ENCODE results near the gene OSER1.

The OSER1 gene

GRCh38 chr20:44204832-44205215 is 5.7 kb downstream of the OSER1 start:
- DNase-seq, result no peak
- Histone ChIP-seq H3K27ac (ENCODE audit: insufficient read depth, low read length, poor library complexity, severe bottlenecking) (no peak overlapping the region), H3K4me3 (ENCODE audit: insufficient read depth, low read depth, low read length, poor library complexity, severe bottlenecking) (no peak overlapping the region), H3K4me1 (ENCODE audit: control insufficient read depth, insufficient read depth, low read length, poor library complexity, severe bottlenecking) (peaks cover 10% of the 10 kb centered on the region), H3K9me3 (ENCODE audit: control insufficient read depth, low read length) (no peaks in the 10 kb centered on the region), H3K36me3 (ENCODE audit: control insufficient read depth, insufficient read depth, low read length) (peaks cover 43% of the 10 kb centered on the region), H3K27me3 (replicated peaks; ENCODE audit: control insufficient read depth, insufficient read depth, low read length, poor library complexity, severe bottlenecking) (no peaks in the 10 kb centered on the region)

GRCh38 chr20:44204156-44204831 is 6.3 kb downstream of the OSER1 start:
- H3K9me3 ChIP-seq (ENCODE audit: control insufficient read depth, low read length), result no peaks in the 10 kb centered on the region
- no peak overlapping the region for H3K27ac ChIP-seq (ENCODE audit: insufficient read depth, low read length, poor library complexity, severe bottlenecking)
- H3K4me3 ChIP-seq (ENCODE audit: insufficient read depth, low read depth, low read length, poor library complexity, severe bottlenecking), result no peak overlapping the region
- DNase-seq, result no peak
- no peaks in the 10 kb centered on the region for H3K27me3 ChIP-seq (replicated peaks; ENCODE audit: control insufficient read depth, insufficient read depth, low read length, poor library complexity, severe bottlenecking)
- peaks cover 6% of the 10 kb centered on the region for H3K4me1 ChIP-seq (ENCODE audit: control insufficient read depth, insufficient read depth, low read length, poor library complexity, severe bottlenecking)
- peaks cover 49% of the 10 kb centered on the region for H3K36me3 ChIP-seq (ENCODE audit: control insufficient read depth, insufficient read depth, low read length)

GRCh38 chr20:44203161-44203560 is 7.4 kb downstream of the OSER1 start:
- Histone ChIP-seq H3K27me3 (replicated peaks; ENCODE audit: control insufficient read depth, insufficient read depth, low read length, poor library complexity, severe bottlenecking) (no peaks in the 10 kb centered on the region), H3K4me1 (ENCODE audit: control insufficient read depth, insufficient read depth, low read length, poor library complexity, severe bottlenecking) (no peaks in the 10 kb centered on the region), H3K27ac (ENCODE audit: insufficient read depth, low read length, poor library complexity, severe bottlenecking) (no peak overlapping the region), H3K4me3 (ENCODE audit: insufficient read depth, low read depth, low read length, poor library complexity, severe bottlenecking) (no peak overlapping the region), H3K36me3 (ENCODE audit: control insufficient read depth, insufficient read depth, low read length) (peaks cover 55% of the 10 kb centered on the region), H3K9me3 (ENCODE audit: control insufficient read depth, low read length) (no peaks in the 10 kb centered on the region)
- no peak for DNase-seq

GRCh38 chr20:44200983-44201382 is 9.6 kb downstream of the OSER1 start:
- no peaks in the 10 kb centered on the region for H3K4me1 ChIP-seq (ENCODE audit: control insufficient read depth, insufficient read depth, low read length, poor library complexity, severe bottlenecking)
- H3K4me3 ChIP-seq (ENCODE audit: insufficient read depth, low read depth, low read length, poor library complexity, severe bottlenecking), result no peak overlapping the region
- peaks cover 65% of the 10 kb centered on the region for H3K36me3 ChIP-seq (ENCODE audit: control insufficient read depth, insufficient read depth, low read length)
- no peak overlapping the region for H3K27ac ChIP-seq (ENCODE audit: insufficient read depth, low read length, poor library complexity, severe bottlenecking)
- H3K9me3 ChIP-seq (ENCODE audit: control insufficient read depth, low read length), result no peaks in the 10 kb centered on the region
- no peaks in the 10 kb centered on the region for H3K27me3 ChIP-seq (replicated peaks; ENCODE audit: control insufficient read depth, insufficient read depth, low read length, poor library complexity, severe bottlenecking)
- DNase-seq, result no peak

GRCh38 chr20:44200371-44200770 is 10.2 kb downstream of the OSER1 start:
- no peak overlapping the region for H3K27ac ChIP-seq (ENCODE audit: insufficient read depth, low read length, poor library complexity, severe bottlenecking)
- no peaks in the 10 kb centered on the region for H3K9me3 ChIP-seq (ENCODE audit: control insufficient read depth, low read length)
- no peak for DNase-seq
- H3K36me3 ChIP-seq (ENCODE audit: control insufficient read depth, insufficient read depth, low read length), result peaks cover 59% of the 10 kb centered on the region
- H3K4me3 ChIP-seq (ENCODE audit: insufficient read depth, low read depth, low read length, poor library complexity, severe bottlenecking), result no peak overlapping the region
- no peaks in the 10 kb centered on the region for H3K27me3 ChIP-seq (replicated peaks; ENCODE audit: control insufficient read depth, insufficient read depth, low read length, poor library complexity, severe bottlenecking)
- no peaks in the 10 kb centered on the region for H3K4me1 ChIP-seq (ENCODE audit: control insufficient read depth, insufficient read depth, low read length, poor library complexity, severe bottlenecking)

- no peak for DNase-seq
- Histone ChIP-seq H3K4me3 (ENCODE audit: insufficient read depth, low read depth, low read length, poor library complexity, severe bottlenecking) (no peak overlapping the region), H3K27ac (ENCODE audit: insufficient read depth, low read length, poor library complexity, severe bottlenecking) (no peak overlapping the region), H3K4me1 (ENCODE audit: control insufficient read depth, insufficient read depth, low read length, poor library complexity, severe bottlenecking) (no peaks in the 10 kb centered on the region), H3K27me3 (replicated peaks; ENCODE audit: control insufficient read depth, insufficient read depth, low read length, poor library complexity, severe bottlenecking) (no peaks in the 10 kb centered on the region), H3K9me3 (ENCODE audit: control insufficient read depth, low read length) (no peaks in the 10 kb centered on the region), H3K36me3 (ENCODE audit: control insufficient read depth, insufficient read depth, low read length) (peaks cover 54% of the 10 kb centered on the region)
Measured at GRCh38 chr20:44199877-44200276, 10.7 kb downstream of the OSER1 start.

GRCh38 chr20:44198872-44199271 is 11.7 kb downstream of the OSER1 start:
- Histone ChIP-seq H3K27me3 (replicated peaks; ENCODE audit: control insufficient read depth, insufficient read depth, low read length, poor library complexity, severe bottlenecking) (no peaks in the 10 kb centered on the region), H3K4me3 (ENCODE audit: insufficient read depth, low read depth, low read length, poor library complexity, severe bottlenecking) (no peak overlapping the region), H3K4me1 (ENCODE audit: control insufficient read depth, insufficient read depth, low read length, poor library complexity, severe bottlenecking) (no peaks in the 10 kb centered on the region), H3K27ac (ENCODE audit: insufficient read depth, low read length, poor library complexity, severe bottlenecking) (no peak overlapping the region), H3K9me3 (ENCODE audit: control insufficient read depth, low read length) (no peaks in the 10 kb centered on the region), H3K36me3 (ENCODE audit: control insufficient read depth, insufficient read depth, low read length) (peaks cover 46% of the 10 kb centered on the region)
- no peak for DNase-seq

GRCh38 chr20:44196271-44196670 is 14.3 kb downstream of the OSER1 start:
- Histone ChIP-seq H3K4me1 (ENCODE audit: control insufficient read depth, insufficient read depth, low read length, poor library complexity, severe bottlenecking) (no peaks in the 10 kb centered on the region), H3K4me3 (ENCODE audit: insufficient read depth, low read depth, low read length, poor library complexity, severe bottlenecking) (no peak overlapping the region), H3K27ac (ENCODE audit: insufficient read depth, low read length, poor library complexity, severe bottlenecking) (no peak overlapping the region), H3K36me3 (ENCODE audit: control insufficient read depth, insufficient read depth, low read length) (peaks cover 41% of the 10 kb centered on the region), H3K27me3 (replicated peaks; ENCODE audit: control insufficient read depth, insufficient read depth, low read length, poor library complexity, severe bottlenecking) (no peaks in the 10 kb centered on the region), H3K9me3 (ENCODE audit: control insufficient read depth, low read length) (no peaks in the 10 kb centered on the region)
- no peak for DNase-seq

GRCh38 chr20:44195605-44196004 is 15.0 kb downstream of the OSER1 start:
- H3K4me1 ChIP-seq (ENCODE audit: control insufficient read depth, insufficient read depth, low read length, poor library complexity, severe bottlenecking), result no peaks in the 10 kb centered on the region
- no peaks in the 10 kb centered on the region for H3K9me3 ChIP-seq (ENCODE audit: control insufficient read depth, low read length)
- no peak for DNase-seq
- no peak overlapping the region for H3K4me3 ChIP-seq (ENCODE audit: insufficient read depth, low read depth, low read length, poor library complexity, severe bottlenecking)
- H3K27ac ChIP-seq (ENCODE audit: insufficient read depth, low read length, poor library complexity, severe bottlenecking), result no peak overlapping the region
- H3K27me3 ChIP-seq (replicated peaks; ENCODE audit: control insufficient read depth, insufficient read depth, low read length, poor library complexity, severe bottlenecking), result no peaks in the 10 kb centered on the region
- peaks cover 34% of the 10 kb centered on the region for H3K36me3 ChIP-seq (ENCODE audit: control insufficient read depth, insufficient read depth, low read length)

- Histone ChIP-seq H3K4me3 (ENCODE audit: insufficient read depth, low read depth, low read length, poor library complexity, severe bottlenecking) (no peak overlapping the region), H3K27ac (ENCODE audit: insufficient read depth, low read length, poor library complexity, severe bottlenecking) (no peak overlapping the region), H3K36me3 (ENCODE audit: control insufficient read depth, insufficient read depth, low read length) (peaks cover 16% of the 10 kb centered on the region), H3K4me1 (ENCODE audit: control insufficient read depth, insufficient read depth, low read length, poor library complexity, severe bottlenecking) (no peaks in the 10 kb centered on the region), H3K27me3 (replicated peaks; ENCODE audit: control insufficient read depth, insufficient read depth, low read length, poor library complexity, severe bottlenecking) (no peaks in the 10 kb centered on the region), H3K9me3 (ENCODE audit: control insufficient read depth, low read length) (no peaks in the 10 kb centered on the region)
- no peak for DNase-seq
Measured at GRCh38 chr20:44193801-44194200, 16.8 kb downstream of the OSER1 start.

Measured in effector memory CD4-positive, alpha-beta T cell (primary cell).